ENCODE measurements around the gene GIT2.

- TF ChIP-seq POLR2A (IDR thresholded peaks at IDR 0.05; ENCODE audit: low read depth, low read length) (no peak), POLR2AphosphoS5 (IDR thresholded peaks at IDR 0.05; ENCODE audit: low read depth, low read length) (no peak)
Observed at GRCh38 chr12:110006115-110006514, 9.9 kb upstream of the GIT2 start.
